ENCODE results near the gene SLC16A11.

DNA sequence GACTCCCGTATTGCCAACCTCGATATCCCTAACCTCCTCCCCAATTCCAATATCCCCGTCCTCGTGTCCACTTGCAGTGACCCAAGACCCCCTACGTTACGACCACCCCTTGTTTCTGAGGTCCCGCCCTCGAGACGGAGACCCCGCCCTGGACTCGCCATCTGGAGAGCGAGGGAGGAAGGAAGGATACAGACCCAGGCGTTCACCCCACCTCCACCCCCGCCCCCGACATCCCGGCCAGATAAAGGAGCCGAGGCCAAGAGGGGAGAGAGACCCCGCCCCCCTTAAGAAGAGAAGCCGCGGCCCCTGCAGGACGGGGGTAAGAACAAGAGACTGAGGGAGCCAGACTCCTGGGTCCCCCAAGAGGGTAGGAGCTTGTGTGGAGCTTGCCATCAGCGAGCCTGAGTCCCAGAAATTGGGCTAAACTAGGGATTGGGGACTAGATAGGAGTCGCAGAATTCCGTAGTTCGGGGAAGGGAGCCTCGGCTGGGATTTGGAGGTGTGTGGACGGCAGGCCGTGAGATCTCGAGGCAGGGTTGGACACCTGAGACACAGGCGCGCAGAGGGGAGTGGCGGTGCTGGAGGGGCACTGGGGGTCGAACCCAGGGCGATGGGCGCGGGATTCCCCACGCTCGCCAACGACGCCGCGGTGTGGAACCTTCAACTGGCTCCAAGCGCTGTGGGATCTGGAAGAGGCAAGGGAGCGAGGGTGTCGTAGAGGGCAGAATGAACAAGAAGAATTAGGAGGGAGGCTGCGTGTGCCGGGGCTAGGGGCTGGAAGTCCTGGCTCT lies 20.9 kb downstream of the SLC16A11 start, which contains the start of gene BCL6B:
- TF ChIP-seq, protein P1, sequence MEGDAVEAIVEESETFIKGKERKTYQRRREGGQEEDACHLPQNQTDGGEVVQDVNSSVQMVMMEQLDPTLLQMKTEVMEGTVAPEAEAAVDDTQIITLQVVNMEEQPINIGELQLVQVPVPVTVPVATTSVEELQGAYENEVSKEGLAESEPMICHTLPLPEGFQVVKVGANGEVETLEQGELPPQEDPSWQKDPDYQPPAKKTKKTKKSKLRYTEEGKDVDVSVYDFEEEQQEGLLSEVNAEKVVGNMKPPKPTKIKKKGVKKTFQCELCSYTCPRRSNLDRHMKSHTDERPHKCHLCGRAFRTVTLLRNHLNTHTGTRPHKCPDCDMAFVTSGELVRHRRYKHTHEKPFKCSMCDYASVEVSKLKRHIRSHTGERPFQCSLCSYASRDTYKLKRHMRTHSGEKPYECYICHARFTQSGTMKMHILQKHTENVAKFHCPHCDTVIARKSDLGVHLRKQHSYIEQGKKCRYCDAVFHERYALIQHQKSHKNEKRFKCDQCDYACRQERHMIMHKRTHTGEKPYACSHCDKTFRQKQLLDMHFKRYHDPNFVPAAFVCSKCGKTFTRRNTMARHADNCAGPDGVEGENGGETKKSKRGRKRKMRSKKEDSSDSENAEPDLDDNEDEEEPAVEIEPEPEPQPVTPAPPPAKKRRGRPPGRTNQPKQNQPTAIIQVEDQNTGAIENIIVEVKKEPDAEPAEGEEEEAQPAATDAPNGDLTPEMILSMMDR (IDR thresholded peaks at IDR 0.05), result no peak
- TF ChIP-seq POLR2A (IDR thresholded peaks at IDR 0.05), result no peak
